Panc1 (cell line): ENCODE results near the gene VASN. TPM values are rescaled to one million over a fixed set of nuclear protein-coding genes. Genes with fewer than 3 reads are reported as not detected.

Experiments used
- ATAC-seq: fragments of 200-7000 bp; cut with Tn5 transposase; 2 replicates; pipeline ENCODE4 v1.9.1; 2020; ENCODE audit warnings: mild to moderate bottlenecking, moderate library complexity
- BruUV-seq: library from RNA; stranded (reverse); fragments of 400-500 nt; replicated peaks from 2 replicates; lab custom pipeline; 2021; lab: Mats Ljungman, UMichigan
- CTCF ChIA-PET: fragments of 300-600 bp; sonication (Branson Sonifier 250); formaldehyde crosslinking; loops from one replicate; lab custom pipeline; 2022; ENCODE audit warnings: antibody characterized with exemption; lab: Charles Lee
- POLR2A ChIA-PET: fragments of 300-600 bp; sonication (Branson Sonifier 250); formaldehyde crosslinking; loops from one replicate; lab custom pipeline; 2022; ENCODE audit warnings: antibody characterized with exemption; lab: Charles Lee
- DNase-seq: peaks from one replicate; pipeline ENCODE4 v3.0.0-alpha.2; 2010; ENCODE audit warnings: low read depth, low spot score
- H3K27ac ChIP-seq: 2 replicates; pipeline ENCODE4 v1.5.1; 2011; ENCODE audit warnings: mild to moderate bottlenecking, low read length, inconsistent platforms
- H3K27me3 ChIP-seq: fragments of 200-500 bp; sonication (Bioruptor generic); 2 replicates; pipeline ENCODE4 v1.6.0; 2014; ENCODE audit warnings: low read length, inconsistent platforms; ENCODE audit not compliant: control insufficient read depth, insufficient read depth
- H3K36me3 ChIP-seq: fragments of 200-500 bp; sonication (Bioruptor generic); 2 replicates; pipeline ENCODE4 v1.5.1; 2014; ENCODE audit warnings: inconsistent platforms, mild to moderate bottlenecking, low read length, moderate library complexity; ENCODE audit not compliant: control insufficient read depth, insufficient read depth
- H3K4me1 ChIP-seq: 2 replicates; pipeline ENCODE4 v1.5.1; 2011; ENCODE audit warnings: inconsistent platforms, mild to moderate bottlenecking, low read length, moderate library complexity; ENCODE audit not compliant: control insufficient read depth, insufficient read depth
- H3K4me3 ChIP-seq, 2 experiments: 2 replicates each; pipeline ENCODE4 v1.5.1; 2011 to 2012; ENCODE audit warnings: low read depth in 2 of 2, low read length in 2 of 2, mild to moderate bottlenecking in 2 of 2, inconsistent platforms in 1 of 2, moderate library complexity in 1 of 2
- H3K9me3 ChIP-seq: fragments of 200-500 bp; sonication (Bioruptor generic); 2 replicates; pipeline ENCODE4 v1.5.1; 2014; ENCODE audit warnings: low read depth, mild to moderate bottlenecking, inconsistent platforms, low read length, moderate library complexity; ENCODE audit not compliant: control insufficient read depth, insufficient read depth
- CTCF ChIP-seq: fragments of 450-650 bp; IDR thresholded peaks from 2 replicates; pipeline ENCODE4 v1.5.1; 2017; ENCODE audit warnings: mild to moderate bottlenecking
- POLR2AphosphoS5 ChIP-seq: IDR thresholded peaks from 2 replicates; pipeline ENCODE4 v1.6.1; 2012; ENCODE audit warnings: mild to moderate bottlenecking, low read depth, low read length, moderate library complexity
- REST ChIP-seq, 2 experiments: IDR thresholded peaks; 2 replicates each; pipeline ENCODE4 v1.6.1; 2011 to 2012; ENCODE audit warnings: low read depth in 2 of 2, control low read depth in 1 of 2, low read length in 1 of 2, mild to moderate bottlenecking in 1 of 2, moderate library complexity in 1 of 2; ENCODE audit not compliant: insufficient read depth in 1 of 2
- SIN3A ChIP-seq: IDR thresholded peaks from 2 replicates; pipeline ENCODE4 v1.6.1; 2012; ENCODE audit warnings: low read depth, mild to moderate bottlenecking, low read length, moderate library complexity, borderline replicate concordance; ENCODE audit not compliant: insufficient read depth
- TCF7L2 ChIP-seq: IDR thresholded peaks from 2 replicates; pipeline ENCODE4 v1.6.1; 2011; ENCODE audit warnings: mild to moderate bottlenecking, low read depth, low read length, inconsistent platforms
- in situ Hi-C: cut with HindIII; loops from 2 replicates; pipeline ENCODE4 v1.10.0; 2016; ENCODE audit warnings: low sequenced_read_pairs, low pct_unique_long_range_greater_than_20kb
- intact Hi-C: fragments of 100-400 bp; cut with micrococcal nuclease; formaldehyde crosslinking; loops from one replicate; pipeline ENCODE4 v1.10.0; 2022; ENCODE audit not compliant: unreplicated experiment
- total RNA-seq: library from RNA; stranded (reverse); gene quantifications from one replicate; pipeline ENCODE4 v1.2.1, GENCODE V29; 2021; ENCODE audit not compliant: unreplicated experiment

Gene VASN
- total RNA-seq, 1 experiment from 2014 or later = 33.5 TPM

DNA sequence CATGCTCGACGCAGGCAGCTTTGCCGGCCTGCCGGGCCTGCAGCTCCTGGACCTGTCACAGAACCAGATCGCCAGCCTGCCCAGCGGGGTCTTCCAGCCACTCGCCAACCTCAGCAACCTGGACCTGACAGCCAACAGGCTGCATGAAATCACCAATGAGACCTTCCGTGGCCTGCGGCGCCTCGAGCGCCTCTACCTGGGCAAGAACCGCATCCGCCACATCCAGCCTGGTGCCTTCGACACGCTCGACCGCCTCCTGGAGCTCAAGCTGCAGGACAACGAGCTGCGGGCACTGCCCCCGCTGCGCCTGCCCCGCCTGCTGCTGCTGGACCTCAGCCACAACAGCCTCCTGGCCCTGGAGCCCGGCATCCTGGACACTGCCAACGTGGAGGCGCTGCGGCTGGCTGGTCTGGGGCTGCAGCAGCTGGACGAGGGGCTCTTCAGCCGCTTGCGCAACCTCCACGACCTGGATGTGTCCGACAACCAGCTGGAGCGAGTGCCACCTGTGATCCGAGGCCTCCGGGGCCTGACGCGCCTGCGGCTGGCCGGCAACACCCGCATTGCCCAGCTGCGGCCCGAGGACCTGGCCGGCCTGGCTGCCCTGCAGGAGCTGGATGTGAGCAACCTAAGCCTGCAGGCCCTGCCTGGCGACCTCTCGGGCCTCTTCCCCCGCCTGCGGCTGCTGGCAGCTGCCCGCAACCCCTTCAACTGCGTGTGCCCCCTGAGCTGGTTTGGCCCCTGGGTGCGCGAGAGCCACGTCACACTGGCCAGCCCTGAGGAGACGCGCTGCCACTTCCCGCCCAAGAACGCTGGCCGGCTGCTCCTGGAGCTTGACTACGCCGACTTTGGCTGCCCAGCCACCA, 9.7 kb downstream of the VASN start:
- Histone ChIP-seq H3K27me3 (no peaks in the 10 kb centered on the region), H3K27ac (no peak overlapping the region), H3K36me3 (no peaks in the 10 kb centered on the region), H3K4me1 (peaks cover 49% of the 10 kb centered on the region), H3K9me3 (no peaks in the 10 kb centered on the region), H3K4me3 (no peak overlapping the region)
- no peak for ATAC-seq
- POLR2A ChIA-PET = no interaction called here
- in situ Hi-C loops (no loop called here), intact Hi-C loops (no loop called here)
- no peak for DNase-seq
- CTCF ChIA-PET = no interaction called here
- TF ChIP-seq POLR2AphosphoS5 = no peak
- BruUV-seq = no TSS peak

DNA sequence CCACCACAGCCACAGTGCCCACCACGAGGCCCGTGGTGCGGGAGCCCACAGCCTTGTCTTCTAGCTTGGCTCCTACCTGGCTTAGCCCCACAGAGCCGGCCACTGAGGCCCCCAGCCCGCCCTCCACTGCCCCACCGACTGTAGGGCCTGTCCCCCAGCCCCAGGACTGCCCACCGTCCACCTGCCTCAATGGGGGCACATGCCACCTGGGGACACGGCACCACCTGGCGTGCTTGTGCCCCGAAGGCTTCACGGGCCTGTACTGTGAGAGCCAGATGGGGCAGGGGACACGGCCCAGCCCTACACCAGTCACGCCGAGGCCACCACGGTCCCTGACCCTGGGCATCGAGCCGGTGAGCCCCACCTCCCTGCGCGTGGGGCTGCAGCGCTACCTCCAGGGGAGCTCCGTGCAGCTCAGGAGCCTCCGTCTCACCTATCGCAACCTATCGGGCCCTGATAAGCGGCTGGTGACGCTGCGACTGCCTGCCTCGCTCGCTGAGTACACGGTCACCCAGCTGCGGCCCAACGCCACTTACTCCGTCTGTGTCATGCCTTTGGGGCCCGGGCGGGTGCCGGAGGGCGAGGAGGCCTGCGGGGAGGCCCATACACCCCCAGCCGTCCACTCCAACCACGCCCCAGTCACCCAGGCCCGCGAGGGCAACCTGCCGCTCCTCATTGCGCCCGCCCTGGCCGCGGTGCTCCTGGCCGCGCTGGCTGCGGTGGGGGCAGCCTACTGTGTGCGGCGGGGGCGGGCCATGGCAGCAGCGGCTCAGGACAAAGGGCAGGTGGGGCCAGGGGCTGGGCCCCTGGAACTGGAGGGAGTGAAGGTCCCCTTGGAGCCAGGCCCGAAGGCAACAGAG, 10.5 kb downstream of the VASN start:
- intact Hi-C loops (no loop called here), in situ Hi-C loops (no loop called here)
- Histone ChIP-seq H3K27ac (no peak overlapping the region), H3K9me3 (no peaks in the 10 kb centered on the region), H3K4me3 (no peak overlapping the region), H3K36me3 (no peaks in the 10 kb centered on the region), H3K4me1 (peaks cover 49% of the 10 kb centered on the region), H3K27me3 (no peaks in the 10 kb centered on the region)
- TF ChIP-seq CTCF (no peak), REST (IDR thresholded peaks at IDR 0.05; ENCODE audit: insufficient read depth in 1 of 2, low read depth in 2 of 2, low read length in 1 of 2) (no peak), TCF7L2 (no peak), POLR2AphosphoS5 (no peak), SIN3A (no peak)
- DNase-seq = no peak
- no peak for ATAC-seq
- ChIA-PET POLR2A (no interaction called here), CTCF (no interaction called here)
- no TSS peak for BruUV-seq
